Karpas-422 (cell line): ENCODE data around the gene OSBPL1A. TPM values are rescaled to one million over a fixed set of nuclear protein-coding genes. Genes with fewer than 3 reads are reported as not detected.
"Not testable (repeated sequence)": the region's sequence is repeated elsewhere in the genome, so short reads cannot be mapped to it uniquely, and the experiment has no call there.

Experiments used
- DNase-seq: peaks from one replicate; pipeline ENCODE4 v3.0.0-alpha.2; 2015
- H2AFZ ChIP-seq: fragments of 200-600 bp; sonication (generic); 2 replicates; pipeline ENCODE4 v1.6.1; 2014; ENCODE audit warnings: antibody characterized with exemption, low read length, mixed read lengths
- H3K27ac ChIP-seq: fragments of 200-600 bp; sonication (generic); 2 replicates; pipeline ENCODE4 v1.5.1; 2014; ENCODE audit warnings: mild to moderate bottlenecking, low read length, moderate library complexity
- H3K27me3 ChIP-seq: fragments of 200-600 bp; sonication (generic); 2 replicates; pipeline ENCODE4 v1.6.1; 2014; ENCODE audit warnings: low read length, mixed read lengths
- H3K36me3 ChIP-seq: fragments of 200-600 bp; sonication (generic); 2 replicates; pipeline ENCODE4 v1.6.1; 2014; ENCODE audit warnings: low read length, mixed read lengths; ENCODE audit not compliant: insufficient read depth
- H3K4me1 ChIP-seq: fragments of 200-600 bp; sonication (generic); 2 replicates; pipeline ENCODE4 v1.6.1; 2014; ENCODE audit warnings: mild to moderate bottlenecking, low read length, mixed read lengths
- H3K4me2 ChIP-seq: fragments of 200-600 bp; sonication (generic); 2 replicates; pipeline ENCODE4 v1.6.1; 2014; ENCODE audit warnings: low read length, low read depth, mild to moderate bottlenecking; ENCODE audit not compliant: poor library complexity, severe bottlenecking
- H3K4me3 ChIP-seq: fragments of 200-600 bp; sonication (generic); 2 replicates; pipeline ENCODE4 v1.5.1; 2014; ENCODE audit warnings: mild to moderate bottlenecking, antibody characterized with exemption, low read length, mixed read lengths
- H3K79me2 ChIP-seq: fragments of 200-600 bp; sonication (generic); 2 replicates; pipeline ENCODE4 v1.6.1; 2014; ENCODE audit warnings: mild to moderate bottlenecking, low read length, mixed read lengths
- H3K9ac ChIP-seq: fragments of 200-600 bp; sonication (generic); 2 replicates; pipeline ENCODE4 v1.6.0; 2014; ENCODE audit warnings: low read length
- H3K9me2 ChIP-seq: fragments of 200-600 bp; sonication (generic), shearing (Covaris generic); replicated peaks from 2 replicates; pipeline ENCODE4 v1.6.0; 2014; ENCODE audit warnings: mild to moderate bottlenecking, low read length, moderate library complexity; ENCODE audit not compliant: insufficient read depth
- H3K9me3 ChIP-seq: fragments of 300-700, 200-600 bp; sonication (generic); 2 replicates; pipeline ENCODE4 v1.6.1; 2014; ENCODE audit warnings: low read length, mixed read lengths
- H4K20me1 ChIP-seq: fragments of 200-600 bp; sonication (generic); 2 replicates; pipeline ENCODE4 v1.6.1; 2014; ENCODE audit warnings: mild to moderate bottlenecking, antibody characterized with exemption, low read length, low read depth; ENCODE audit not compliant: insufficient read depth
- total RNA-seq: library from RNA; depleted of rRNA; stranded (reverse); fragments of >200 nt; shearing (Covaris generic); gene quantifications from 2 replicates; pipeline ENCODE4 v1.2.3, GENCODE V29; 2014; ENCODE audit warnings: low replicate concordance

Gene OSBPL1A
- total RNA-seq, 1 experiment from 2014 or later, result not detected

DNA sequence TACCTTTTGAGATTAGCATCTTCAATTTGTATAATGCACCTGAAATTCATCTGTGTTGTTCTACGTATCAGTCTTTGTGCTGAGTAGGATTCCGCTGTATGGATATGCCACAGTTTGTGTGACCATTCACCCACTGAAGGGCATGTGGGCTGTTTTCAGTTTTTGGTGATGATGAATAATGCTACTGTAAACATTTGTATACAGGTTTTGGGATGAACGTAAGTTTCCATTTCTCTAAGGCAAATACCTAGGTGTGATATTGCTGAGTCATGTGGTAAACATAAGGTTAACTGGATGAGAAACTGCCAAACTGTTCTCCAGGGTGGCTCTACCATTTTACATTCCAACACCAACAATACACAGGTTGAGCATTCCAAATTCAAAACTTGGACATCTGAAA, 223.6 kb downstream of the OSBPL1A start:
- Histone ChIP-seq H3K4me3 (no peak overlapping the region), H3K9ac (no peak overlapping the region), H3K4me1 (no peaks in the 10 kb centered on the region), H3K36me3 (no peaks in the 10 kb centered on the region), H3K27ac (no peak overlapping the region), H2AFZ (no peak overlapping the region), H4K20me1 (no peaks in the 10 kb centered on the region), H3K9me2 (no peaks in the 10 kb centered on the region), H3K9me3 (no peaks in the 10 kb centered on the region), H3K79me2 (no peaks in the 10 kb centered on the region), H3K27me3 (no peaks in the 10 kb centered on the region), H3K4me2 (no peak overlapping the region)
- no peak for DNase-seq

DNA sequence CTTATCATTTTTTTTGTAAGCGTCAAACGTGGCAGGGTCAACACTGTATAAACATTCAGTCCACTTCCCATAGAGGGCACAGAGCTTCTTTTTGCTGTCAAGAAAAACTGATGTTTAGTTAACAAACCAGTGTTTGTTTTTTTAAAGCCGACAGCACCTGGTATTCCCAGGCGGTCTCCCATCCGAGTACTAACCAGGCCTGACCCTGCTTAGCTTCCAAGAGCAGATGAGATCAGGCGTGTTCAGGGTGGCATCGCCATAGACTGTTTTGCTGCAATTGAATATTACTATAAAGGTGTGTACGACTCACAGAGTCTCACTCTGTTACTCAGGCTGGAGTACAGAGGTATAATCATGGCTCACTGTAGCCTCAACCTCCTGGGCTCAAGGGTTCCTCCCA, 227.3 kb downstream of the OSBPL1A start:
- Histone ChIP-seq H3K4me3 (no peak overlapping the region), H3K9ac (no peak overlapping the region), H3K9me3 (no peaks in the 10 kb centered on the region), H3K4me2 (no peak overlapping the region), H3K4me1 (no peaks in the 10 kb centered on the region), H3K27ac (no peak overlapping the region), H2AFZ (no peak overlapping the region), H3K9me2 (no peaks in the 10 kb centered on the region), H3K27me3 (no peaks in the 10 kb centered on the region), H3K36me3 (no peaks in the 10 kb centered on the region), H3K79me2 (no peaks in the 10 kb centered on the region), H4K20me1 (no peaks in the 10 kb centered on the region)
- DNase-seq, result no peak

DNA sequence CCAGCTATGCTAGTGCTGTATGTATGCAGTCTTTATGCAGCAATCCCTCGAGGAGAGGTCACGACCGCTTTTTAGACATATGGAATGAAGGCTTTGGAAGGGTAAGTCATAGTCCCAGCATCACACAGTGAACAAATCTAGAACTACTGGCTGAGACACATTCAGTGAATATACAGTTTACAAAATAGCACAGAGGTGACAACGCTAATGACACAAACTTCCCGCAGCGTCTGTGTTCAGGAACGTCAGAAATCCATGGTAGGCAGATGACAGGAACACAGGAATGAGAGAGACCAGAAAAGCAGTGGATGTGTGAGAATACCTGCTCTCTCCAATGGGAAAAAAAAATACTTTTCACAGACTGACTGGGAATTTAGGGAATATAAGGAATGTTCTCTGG, 229.1 kb downstream of the OSBPL1A start:
- no peak for DNase-seq
- H3K4me2 ChIP-seq, result no peak overlapping the region
- no peaks in the 10 kb centered on the region for H3K79me2 ChIP-seq
- H2AFZ ChIP-seq, result no peak overlapping the region
- no peak overlapping the region for H3K27ac ChIP-seq
- no peaks in the 10 kb centered on the region for H3K9me2 ChIP-seq
- H4K20me1 ChIP-seq, result no peaks in the 10 kb centered on the region
- no peak overlapping the region for H3K4me3 ChIP-seq
- no peak overlapping the region for H3K9ac ChIP-seq
- H3K27me3 ChIP-seq, result no peaks in the 10 kb centered on the region
- H3K36me3 ChIP-seq, result no peaks in the 10 kb centered on the region
- H3K9me3 ChIP-seq, result no peaks in the 10 kb centered on the region
- no peaks in the 10 kb centered on the region for H3K4me1 ChIP-seq

- Histone ChIP-seq H3K9me3 (no peaks in the 10 kb centered on the region), H3K4me1 (no peaks in the 10 kb centered on the region), H3K9me2 (no peaks in the 10 kb centered on the region), H2AFZ (no peak overlapping the region), H3K79me2 (no peaks in the 10 kb centered on the region), H3K27me3 (no peaks in the 10 kb centered on the region), H3K36me3 (no peaks in the 10 kb centered on the region), H4K20me1 (no peaks in the 10 kb centered on the region), H3K27ac (no peak overlapping the region), H3K4me3 (no peak overlapping the region), H3K9ac (no peak overlapping the region), H3K4me2 (no peak overlapping the region)
- DNase-seq, result no peak
Observed at GRCh38 chr18:24161304-24161703, 236.3 kb downstream of the OSBPL1A start.

DNA sequence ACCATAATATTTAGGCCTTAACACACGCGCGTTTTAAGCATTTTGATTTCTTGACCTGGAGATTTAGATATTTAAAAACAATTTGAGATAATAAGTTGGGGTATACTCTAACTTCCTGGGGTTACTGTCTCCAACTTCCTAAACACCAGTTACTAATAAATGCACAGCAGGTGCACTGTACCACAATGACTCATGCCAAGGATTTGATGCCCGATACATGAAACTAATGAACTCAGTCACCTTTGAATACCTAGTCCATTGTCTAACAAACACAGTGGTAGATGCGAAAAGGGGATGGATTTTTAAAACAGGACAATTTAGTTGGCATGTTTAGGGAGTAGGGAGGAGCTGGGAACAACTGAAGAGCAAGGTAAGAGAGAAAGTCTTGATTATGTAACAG, 237.5 kb downstream of the OSBPL1A start:
- Histone ChIP-seq H3K4me2 (no peak overlapping the region), H3K36me3 (no peaks in the 10 kb centered on the region), H3K9ac (no peak overlapping the region), H4K20me1 (no peaks in the 10 kb centered on the region), H3K4me1 (no peaks in the 10 kb centered on the region), H3K9me3 (no peaks in the 10 kb centered on the region), H3K9me2 (no peaks in the 10 kb centered on the region), H3K27ac (no peak overlapping the region), H3K79me2 (no peaks in the 10 kb centered on the region), H3K4me3 (no peak overlapping the region), H3K27me3 (no peaks in the 10 kb centered on the region), H2AFZ (no peak overlapping the region)
- no peak for DNase-seq

GRCh38 chr18:24157855-24158254, 239.8 kb downstream of the OSBPL1A start:
- Histone ChIP-seq H3K27me3 (no peaks in the 10 kb centered on the region), H3K36me3 (no peaks in the 10 kb centered on the region), H2AFZ (no peak overlapping the region), H3K4me3 (no peak overlapping the region), H3K9ac (no peak overlapping the region), H3K4me1 (no peaks in the 10 kb centered on the region), H3K9me2 (no peaks in the 10 kb centered on the region), H3K79me2 (no peaks in the 10 kb centered on the region), H3K27ac (no peak overlapping the region), H4K20me1 (no peaks in the 10 kb centered on the region), H3K9me3 (no peaks in the 10 kb centered on the region), H3K4me2 (no peak overlapping the region)
- DNase-seq, result no peak

DNA sequence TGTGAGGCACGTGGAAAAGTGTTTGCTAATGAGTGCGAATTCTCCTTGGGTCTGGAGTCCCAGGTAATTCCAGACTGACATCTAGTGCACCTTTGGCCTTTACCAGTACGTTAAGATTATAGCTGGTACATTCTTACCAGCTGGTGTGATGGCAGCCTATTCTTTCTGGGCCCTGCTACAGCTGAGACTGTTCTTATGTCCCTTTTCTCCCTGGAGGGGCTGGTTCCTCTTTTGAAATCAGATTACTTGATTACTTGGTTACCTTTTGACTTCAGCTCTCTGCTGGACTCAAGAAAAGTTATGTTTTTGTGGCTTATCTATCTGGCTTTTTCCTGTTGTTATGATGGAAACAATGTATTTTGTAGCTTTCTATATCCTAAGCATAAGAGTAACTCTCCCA, 244.2 kb downstream of the OSBPL1A start:
- H3K79me2 ChIP-seq, result no peaks in the 10 kb centered on the region
- no peaks in the 10 kb centered on the region for H3K27me3 ChIP-seq
- H4K20me1 ChIP-seq, result no peaks in the 10 kb centered on the region
- no peaks in the 10 kb centered on the region for H3K9me3 ChIP-seq
- H3K9me2 ChIP-seq, result no peaks in the 10 kb centered on the region
- H2AFZ ChIP-seq, result no peak overlapping the region
- H3K27ac ChIP-seq, result no peak overlapping the region
- H3K9ac ChIP-seq, result no peak overlapping the region
- DNase-seq, result no peak
- H3K4me3 ChIP-seq, result no peak overlapping the region
- no peaks in the 10 kb centered on the region for H3K36me3 ChIP-seq
- no peaks in the 10 kb centered on the region for H3K4me1 ChIP-seq
- no peak overlapping the region for H3K4me2 ChIP-seq

GRCh38 chr18:24149591-24149990, 248.0 kb downstream of the OSBPL1A start:
- not testable (repeated sequence) for H3K27ac ChIP-seq, H3K4me2 ChIP-seq, H3K27me3 ChIP-seq, H3K9me3 ChIP-seq, H2AFZ ChIP-seq, H3K4me3 ChIP-seq, H3K36me3 ChIP-seq, H3K4me1 ChIP-seq, H4K20me1 ChIP-seq, DNase-seq, H3K9ac ChIP-seq, H3K79me2 ChIP-seq, H3K9me2 ChIP-seq

- Histone ChIP-seq H3K4me1 (no peaks in the 10 kb centered on the region), H3K79me2 (no peaks in the 10 kb centered on the region), H3K4me2 (no peak overlapping the region), H3K27me3 (no peaks in the 10 kb centered on the region), H3K4me3 (no peak overlapping the region), H3K9me2 (no peaks in the 10 kb centered on the region), H3K9me3 (no peaks in the 10 kb centered on the region), H2AFZ (no peak overlapping the region), H3K9ac (no peak overlapping the region), H4K20me1 (no peaks in the 10 kb centered on the region), H3K27ac (no peak overlapping the region), H3K36me3 (no peaks in the 10 kb centered on the region)
- DNase-seq, result no peak
Observed at GRCh38 chr18:24142376-24142775, 255.2 kb downstream of the OSBPL1A start.
